ENCODE data around the gene ZNF253. TPM values are rescaled to one million over a fixed set of nuclear protein-coding genes. Genes with fewer than 3 reads are reported as not detected.
"Not testable (repeated sequence)": the region's sequence is repeated elsewhere in the genome, so short reads cannot be mapped to it uniquely, and the experiment has no call there.

ZNF253 gene
- total and polyA plus RNA-seq, 10 of the 15 experiments (the other 5 are each of a cell fraction or from before 2014, with no cell fraction given) = 2.6 to 8.9 (median 5.2) TPM

DNA sequence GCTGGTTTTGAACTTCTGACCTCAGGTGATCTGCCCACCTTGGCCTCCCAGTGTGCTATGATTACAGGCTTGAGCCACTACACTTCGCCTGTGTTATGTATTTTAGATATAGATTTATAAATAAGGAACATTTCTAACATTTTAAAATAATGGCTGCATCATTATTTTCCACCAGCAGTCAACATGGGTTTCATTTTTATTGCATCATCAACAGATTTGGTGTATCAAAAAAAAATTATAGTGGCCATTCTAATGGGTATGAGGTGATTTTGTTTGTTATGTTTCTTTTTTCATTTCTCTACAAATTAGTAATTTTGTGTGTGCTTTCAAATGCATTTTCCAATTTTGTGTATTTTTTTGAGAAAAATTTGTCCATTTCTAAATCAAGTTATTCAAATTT lies 18.9 kb downstream of the ZNF253 start (continued):
- TF ChIP-seq EP300 (IDR thresholded peaks at IDR 0.05; ENCODE audit: borderline replicate concordance in 1 of 2, control insufficient read depth in 1 of 2, low read depth in 2 of 2, low read length in 2 of 2) = no peak
- TF ChIP-seq BRCA1 (IDR thresholded peaks at IDR 0.05; ENCODE audit: low read depth, low read length) = no peak

DNA sequence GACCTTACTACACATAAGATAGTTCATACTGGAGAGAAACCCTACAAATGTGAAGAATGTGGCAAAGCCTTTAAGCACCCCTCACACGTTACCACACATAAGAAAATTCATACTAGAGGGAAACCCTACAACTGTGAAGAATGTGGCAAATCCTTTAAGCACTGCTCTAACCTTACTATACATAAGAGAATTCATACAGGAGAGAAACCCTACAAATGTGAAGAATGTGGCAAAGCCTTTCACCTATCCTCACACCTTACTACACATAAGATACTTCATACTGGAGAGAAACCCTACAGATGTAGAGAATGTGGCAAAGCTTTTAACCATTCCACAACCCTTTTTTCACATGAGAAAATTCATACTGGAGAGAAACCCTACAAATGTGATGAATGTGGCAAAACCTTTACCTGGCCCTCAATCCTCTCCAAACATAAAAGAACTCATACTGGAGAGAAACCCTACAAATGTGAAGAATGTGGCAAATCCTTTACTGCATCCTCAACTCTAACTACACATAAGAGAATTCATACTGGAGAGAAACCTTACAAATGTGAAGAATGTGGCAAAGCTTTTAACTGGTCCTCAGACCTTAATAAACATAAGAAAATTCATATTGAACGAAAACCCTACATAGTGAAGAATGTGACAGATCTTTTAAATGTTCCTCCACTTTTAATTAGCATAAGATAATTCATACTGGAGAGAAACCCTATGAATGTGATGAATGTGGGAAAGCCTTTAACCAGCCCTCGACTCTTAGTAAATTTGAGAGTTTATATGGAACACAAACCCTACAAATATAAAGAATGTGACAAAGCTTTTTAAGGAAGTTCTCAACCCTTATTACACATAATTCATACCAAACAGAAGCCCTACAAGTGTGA lies 26.6 kb downstream of the ZNF253 start:
- CTCF ChIA-PET; in situ Hi-C loops (cut with MboI); RAD21 ChIA-PET (ENCODE audit: unreplicated experiment); H4K20me1 ChIP-seq (ENCODE audit: control insufficient read depth, insufficient read depth); intact Hi-C loops (cut with micrococcal nuclease; ENCODE audit: unreplicated experiment); POLR2A ChIA-PET; H3K79me2 ChIP-seq (ENCODE audit: control insufficient read depth, insufficient read depth, low read length); H3K27ac ChIP-seq (ENCODE audit: control insufficient read depth, insufficient read depth); DNase-seq (ENCODE audit: low read depth, low spot score); H3K4me3 ChIP-seq; H2AFZ ChIP-seq (ENCODE audit: control insufficient read depth, low read depth, low read length); FAIRE-seq; SMC1A ChIA-PET (ENCODE audit: uncharacterized antibody, unreplicated experiment); H3K4me1 ChIP-seq (ENCODE audit: control insufficient read depth, insufficient read depth, low read length); H3K9ac ChIP-seq (ENCODE audit: control insufficient read depth, insufficient read depth, low read length); H3K36me3 ChIP-seq (ENCODE audit: control insufficient read depth in 2 of 2, insufficient read depth in 2 of 2, low read length in 1 of 2); ATAC-seq; H3K4me2 ChIP-seq (ENCODE audit: control insufficient read depth, insufficient read depth); H3K27me3 ChIP-seq (replicated peaks in 1 of 2; ENCODE audit: control insufficient read depth in 2 of 2, insufficient read depth in 2 of 2, low read length in 1 of 2): not testable (repeated sequence)
- peaks cover 28% of the 10 kb centered on the region for H3K9me3 ChIP-seq (replicated peaks; ENCODE audit: control insufficient read depth, insufficient read depth, low read length)
- TSS peak; percentile 52 for BruUV-seq (replicated peaks)
- 98% methylated on average over 3 of the region's 3 CpGs for WGBS (ENCODE audit: insufficient coverage, insufficient replicate concordance, low lambda C conversion rate, missing lambda C conversion rate)
